ENCODE measurements around the gene SCG3.

Gene SCG3

GRCh38 chr15:51750792-51751696 is 69.7 kb downstream of the SCG3 start, which contains the start of gene TMOD2:
Gene TMOD2, plus strand, starts transcription at chr15:51751597. Its CDS starts 14,845 bp downstream, at chr15:51766442.
- ChIA-PET CTCF (no interaction called here), POLR2A (no interaction called here)
- DNase-seq (ENCODE audit: extremely low spot score), result peak; percentile 59
- no peak for TF ChIP-seq SP1 (IDR thresholded peaks at IDR 0.05)
- no peak for TF ChIP-seq LEF1 (IDR thresholded peaks at IDR 0.05; ENCODE audit: borderline replicate concordance)
- TF ChIP-seq ELF4 (IDR thresholded peaks at IDR 0.05), result no peak
- no peak for TF ChIP-seq TARDBP (IDR thresholded peaks at IDR 0.05)
- TF ChIP-seq, protein P1, sequence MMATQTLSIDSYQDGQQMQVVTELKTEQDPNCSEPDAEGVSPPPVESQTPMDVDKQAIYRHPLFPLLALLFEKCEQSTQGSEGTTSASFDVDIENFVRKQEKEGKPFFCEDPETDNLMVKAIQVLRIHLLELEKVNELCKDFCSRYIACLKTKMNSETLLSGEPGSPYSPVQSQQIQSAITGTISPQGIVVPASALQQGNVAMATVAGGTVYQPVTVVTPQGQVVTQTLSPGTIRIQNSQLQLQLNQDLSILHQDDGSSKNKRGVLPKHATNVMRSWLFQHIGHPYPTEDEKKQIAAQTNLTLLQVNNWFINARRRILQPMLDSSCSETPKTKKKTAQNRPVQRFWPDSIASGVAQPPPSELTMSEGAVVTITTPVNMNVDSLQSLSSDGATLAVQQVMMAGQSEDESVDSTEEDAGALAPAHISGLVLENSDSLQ (IDR thresholded peaks at IDR 0.05), result no peak
- no peak for TF ChIP-seq BHLHE40 (IDR thresholded peaks at IDR 0.05; ENCODE audit: borderline replicate concordance)
- no peak for TF ChIP-seq FOXK2 (IDR thresholded peaks at IDR 0.05)
- no peak for TF ChIP-seq L3MBTL2 (conservative IDR thresholded peaks at IDR 0.05)
- TF ChIP-seq FOXM1 (IDR thresholded peaks at IDR 0.05; ENCODE audit: borderline replicate concordance), result no peak
- TF ChIP-seq HDGF (IDR thresholded peaks at IDR 0.05; ENCODE audit: borderline replicate concordance), result no peak
- no peak for TF ChIP-seq ZNF384 (IDR thresholded peaks at IDR 0.05)
- TF ChIP-seq NFRKB (IDR thresholded peaks at IDR 0.05), result no peak
- no peak for TF ChIP-seq SUZ12 (IDR thresholded peaks at IDR 0.05)

- POLR2A ChIA-PET, result interaction anchor here (1.0 kb wide), 1 partner anchor 15 kb away, joined by 4 read pairs; the partner anchor contains the start of gene LYSMD2
- CTCF ChIA-PET, result interaction anchor here (0.5 kb wide), 1 partner anchor 165 kb away, joined by 4 read pairs; no protein-coding TSS in a partner anchor
- DNase-seq (ENCODE audit: extremely low spot score), result peak; percentile 37
- TF ChIP-seq, protein P1 (IDR thresholded peaks at IDR 0.05), result peak; percentile 55
- peak; percentile 60 for TF ChIP-seq L3MBTL2 (conservative IDR thresholded peaks at IDR 0.05)
- TF ChIP-seq CTBP1 (IDR thresholded peaks at IDR 0.05; ENCODE audit: borderline replicate concordance), result no peak
These were observed 70.7 kb downstream of the SCG3 start for GRCh38 chr15:51751697-51752683.

GRCh38 chr15:51752888-51753287 is 71.6 kb downstream of the SCG3 start:
- POLR2A ChIA-PET, result interaction anchor here (1.0 kb wide), 1 partner anchor 16 kb away, joined by 4 read pairs; the partner anchor contains the start of gene LYSMD2
- no peak for DNase-seq (ENCODE audit: extremely low spot score)
- no peak for TF ChIP-seq NFRKB (IDR thresholded peaks at IDR 0.05)
- TF ChIP-seq, protein P1 (IDR thresholded peaks at IDR 0.05), result no peak
- TF ChIP-seq SUZ12 (IDR thresholded peaks at IDR 0.05), result no peak
- no peak for TF ChIP-seq L3MBTL2 (conservative IDR thresholded peaks at IDR 0.05)
- no peak for TF ChIP-seq HDGF (IDR thresholded peaks at IDR 0.05; ENCODE audit: borderline replicate concordance)
- no peak for TF ChIP-seq SP1 (IDR thresholded peaks at IDR 0.05)
- TF ChIP-seq BHLHE40 (IDR thresholded peaks at IDR 0.05; ENCODE audit: borderline replicate concordance), result no peak
- no peak for TF ChIP-seq LEF1 (IDR thresholded peaks at IDR 0.05; ENCODE audit: borderline replicate concordance)
- no peak for TF ChIP-seq CTBP1 (IDR thresholded peaks at IDR 0.05; ENCODE audit: borderline replicate concordance)
- no peak for TF ChIP-seq ZNF384 (IDR thresholded peaks at IDR 0.05)
- no peak for TF ChIP-seq FOXM1 (IDR thresholded peaks at IDR 0.05; ENCODE audit: borderline replicate concordance)
- no peak for TF ChIP-seq ELF4 (IDR thresholded peaks at IDR 0.05)
- TF ChIP-seq ARNT (IDR thresholded peaks at IDR 0.05), result no peak
- no peak for TF ChIP-seq FOXA1 (IDR thresholded peaks at IDR 0.05)
- no peak for TF ChIP-seq FOXK2 (IDR thresholded peaks at IDR 0.05)
- TF ChIP-seq TARDBP (IDR thresholded peaks at IDR 0.05), result no peak
- CTCF ChIA-PET, result no interaction called here

- ChIA-PET POLR2A (interaction anchor here (1.0 kb wide), 1 partner anchor 17 kb away, joined by 3 read pairs; the partner anchor contains the start of gene LYSMD2), CTCF (no interaction called here)
- DNase-seq (ENCODE audit: extremely low spot score), result no peak
- no peak for TF ChIP-seq SUZ12 (IDR thresholded peaks at IDR 0.05)
- TF ChIP-seq TARDBP (IDR thresholded peaks at IDR 0.05), result no peak
- TF ChIP-seq ZNF384 (IDR thresholded peaks at IDR 0.05), result no peak
- TF ChIP-seq NFRKB (IDR thresholded peaks at IDR 0.05), result no peak
- no peak for TF ChIP-seq HDGF (IDR thresholded peaks at IDR 0.05; ENCODE audit: borderline replicate concordance)
- no peak for TF ChIP-seq FOXA1 (IDR thresholded peaks at IDR 0.05)
- no peak for TF ChIP-seq CTBP1 (IDR thresholded peaks at IDR 0.05; ENCODE audit: borderline replicate concordance)
- TF ChIP-seq ELF4 (IDR thresholded peaks at IDR 0.05), result no peak
- TF ChIP-seq FOXK2 (IDR thresholded peaks at IDR 0.05), result no peak
- TF ChIP-seq, protein P1 (IDR thresholded peaks at IDR 0.05), result no peak
- TF ChIP-seq L3MBTL2 (conservative IDR thresholded peaks at IDR 0.05), result no peak
- TF ChIP-seq ARNT (IDR thresholded peaks at IDR 0.05), result no peak
- TF ChIP-seq BHLHE40 (IDR thresholded peaks at IDR 0.05; ENCODE audit: borderline replicate concordance), result no peak
- TF ChIP-seq LEF1 (IDR thresholded peaks at IDR 0.05; ENCODE audit: borderline replicate concordance), result no peak
- TF ChIP-seq SP1 (IDR thresholded peaks at IDR 0.05), result no peak
These were observed 73.0 kb downstream of the SCG3 start for GRCh38 chr15:51754267-51754666.

Measured in HEK293T (cell line).